AG10803 (cell line): Measurements from ENCODE around the gene ATP6V0A1.
A peak's percentile ranks its signal among the peaks of the same experiment; 100 is the strongest.
"Not testable (repeated sequence)": the region's sequence is repeated elsewhere in the genome, so short reads cannot be mapped to it uniquely, and the experiment has no call there.

Source experiments
- DNase-seq: peaks from one replicate; pipeline ENCODE4 v3.0.0; 2010; ENCODE audit warnings: low read depth
- H3K4me3 ChIP-seq: 2 replicates; pipeline ENCODE4 v1.5.1; 2011; ENCODE audit warnings: mild to moderate bottlenecking, low read length, control low read depth
- TF ChIP-seq, protein P1 (sequence below): conservative IDR thresholded peaks from 2 replicates; pipeline ENCODE4 v1.5.1; 2011; ENCODE audit warnings: mild to moderate bottlenecking, low read length, control low read depth, inconsistent platforms

The ATP6V0A1 gene

DNA sequence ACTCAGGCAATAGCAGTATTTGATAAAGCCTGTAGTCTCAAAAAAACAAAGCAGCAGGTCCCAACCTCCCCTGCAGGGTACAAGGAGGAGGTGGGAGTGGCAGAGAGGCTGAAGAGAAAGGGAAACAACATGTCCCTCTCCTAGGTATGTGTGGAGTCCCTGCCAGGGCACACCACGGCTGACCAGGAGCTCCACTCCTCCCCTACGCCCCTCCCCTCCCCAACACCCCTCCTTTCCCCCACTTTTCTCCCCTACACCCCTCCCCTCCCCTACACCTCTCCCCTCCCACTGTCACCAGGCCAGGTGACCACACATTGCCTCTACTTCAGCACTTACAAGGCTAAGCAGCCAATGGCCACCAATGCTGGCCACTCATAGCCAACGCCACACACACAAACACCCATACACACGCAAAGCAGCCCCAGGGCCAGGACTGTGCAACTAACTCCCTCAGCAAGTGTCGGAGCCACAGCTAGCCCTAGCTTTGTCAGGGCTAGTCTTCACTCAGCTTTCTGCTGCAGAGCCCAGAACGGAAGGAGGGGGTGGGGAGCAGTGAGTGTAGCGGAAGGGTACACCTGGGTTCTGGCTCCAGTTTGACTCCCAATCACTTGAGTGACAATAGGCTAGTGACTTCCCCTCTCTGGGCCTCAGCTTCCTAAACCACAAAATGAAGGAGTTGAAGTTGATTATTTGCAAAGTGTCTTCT lies 43.8 kb upstream of the ATP6V0A1 start:
- TF ChIP-seq, protein P1, sequence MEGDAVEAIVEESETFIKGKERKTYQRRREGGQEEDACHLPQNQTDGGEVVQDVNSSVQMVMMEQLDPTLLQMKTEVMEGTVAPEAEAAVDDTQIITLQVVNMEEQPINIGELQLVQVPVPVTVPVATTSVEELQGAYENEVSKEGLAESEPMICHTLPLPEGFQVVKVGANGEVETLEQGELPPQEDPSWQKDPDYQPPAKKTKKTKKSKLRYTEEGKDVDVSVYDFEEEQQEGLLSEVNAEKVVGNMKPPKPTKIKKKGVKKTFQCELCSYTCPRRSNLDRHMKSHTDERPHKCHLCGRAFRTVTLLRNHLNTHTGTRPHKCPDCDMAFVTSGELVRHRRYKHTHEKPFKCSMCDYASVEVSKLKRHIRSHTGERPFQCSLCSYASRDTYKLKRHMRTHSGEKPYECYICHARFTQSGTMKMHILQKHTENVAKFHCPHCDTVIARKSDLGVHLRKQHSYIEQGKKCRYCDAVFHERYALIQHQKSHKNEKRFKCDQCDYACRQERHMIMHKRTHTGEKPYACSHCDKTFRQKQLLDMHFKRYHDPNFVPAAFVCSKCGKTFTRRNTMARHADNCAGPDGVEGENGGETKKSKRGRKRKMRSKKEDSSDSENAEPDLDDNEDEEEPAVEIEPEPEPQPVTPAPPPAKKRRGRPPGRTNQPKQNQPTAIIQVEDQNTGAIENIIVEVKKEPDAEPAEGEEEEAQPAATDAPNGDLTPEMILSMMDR: no peak
- no peak for DNase-seq

DNA sequence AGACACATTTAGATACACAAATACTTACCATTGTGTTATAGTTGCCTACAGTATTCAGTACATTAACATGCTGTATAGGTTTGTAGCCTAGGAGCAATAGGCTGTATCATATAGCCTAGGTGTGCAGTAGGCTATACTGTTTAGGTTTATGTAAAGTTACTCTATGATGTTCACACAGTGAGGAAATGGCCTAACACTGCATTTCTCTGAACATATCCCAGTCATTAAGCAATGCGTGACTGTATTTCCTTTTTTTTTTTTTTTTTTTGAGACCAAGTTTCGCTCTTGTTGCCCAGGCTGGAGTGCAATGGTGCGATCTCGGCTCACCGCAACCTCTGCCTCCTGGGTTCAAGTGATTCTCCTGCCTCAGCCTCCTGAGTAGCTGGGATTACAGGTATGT lies 40.7 kb upstream of the ATP6V0A1 start:
- not testable (repeated sequence) for DNase-seq

More for the DNA sequence above, 43.8 kb upstream of the ATP6V0A1 start:
- no peak overlapping the region for H3K4me3 ChIP-seq

DNA sequence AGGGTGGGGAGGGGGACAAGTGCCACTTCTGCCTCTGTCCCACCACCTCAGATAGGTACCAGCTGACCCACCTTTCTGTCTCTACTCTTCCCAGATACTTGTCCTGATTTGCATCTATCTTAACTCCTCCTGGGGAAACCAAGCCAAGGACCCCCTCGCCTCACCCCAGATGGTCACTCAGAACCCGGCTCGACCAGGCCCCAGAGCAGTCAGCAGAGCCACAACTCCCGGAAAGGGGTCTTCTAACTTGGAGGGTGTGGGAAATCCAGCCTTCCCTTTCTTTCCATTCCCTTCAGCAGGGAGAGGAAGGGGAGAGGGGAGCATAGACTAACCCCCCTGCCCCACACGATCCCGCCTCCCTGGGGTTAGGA lies 37.6 kb upstream of the ATP6V0A1 start:
- peak overlapping the region; percentile 99 for H3K4me3 ChIP-seq
- no peak for DNase-seq
- TF ChIP-seq, protein P1: no peak

More for the DNA sequence above, 40.7 kb upstream of the ATP6V0A1 start:
- not testable (repeated sequence) for H3K4me3 ChIP-seq

DNA sequence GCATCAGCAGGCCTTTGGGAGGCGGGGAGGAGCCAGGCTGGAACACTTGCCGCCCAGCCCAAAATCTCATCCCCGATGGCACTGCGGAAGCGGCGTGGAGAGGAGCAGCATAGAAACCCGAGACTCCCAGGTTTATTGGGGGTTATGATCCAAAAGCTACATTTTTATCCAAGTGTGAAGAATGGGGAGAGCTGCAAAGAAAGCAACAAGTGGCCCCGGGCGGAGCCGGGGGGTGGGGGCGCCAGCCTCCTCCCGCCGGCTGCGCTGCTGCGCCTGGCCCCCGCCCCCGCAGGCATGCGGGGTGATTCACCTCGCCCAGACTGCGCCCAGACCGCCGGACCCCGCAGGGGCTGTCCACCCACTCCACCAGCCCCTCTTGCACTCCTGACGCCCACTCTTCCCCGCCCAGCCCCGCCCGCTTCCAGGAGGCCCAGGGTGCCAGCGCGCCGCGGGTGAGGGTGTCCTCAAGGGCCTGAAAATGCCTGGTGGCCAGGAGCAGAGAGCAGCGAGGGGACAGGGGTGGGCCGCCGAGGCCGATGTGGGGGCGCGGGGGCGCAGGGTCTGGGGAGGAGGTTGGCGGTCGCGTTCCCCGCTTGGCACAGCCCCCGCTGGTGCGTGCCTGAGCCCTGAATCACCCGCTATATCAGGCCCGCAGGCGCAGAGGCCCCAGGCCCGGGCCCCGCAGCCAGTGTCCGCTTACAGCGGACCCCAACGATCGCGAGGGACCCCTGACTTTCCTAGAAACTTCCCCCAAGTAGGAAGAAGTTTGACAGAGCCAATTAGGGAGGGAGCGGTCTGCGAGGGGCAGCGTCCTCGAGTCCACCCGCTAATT lies 37.0 kb upstream of the ATP6V0A1 start:
- peak overlapping the region; percentile 99 for H3K4me3 ChIP-seq
- DNase-seq: peak; percentile 68

DNA sequence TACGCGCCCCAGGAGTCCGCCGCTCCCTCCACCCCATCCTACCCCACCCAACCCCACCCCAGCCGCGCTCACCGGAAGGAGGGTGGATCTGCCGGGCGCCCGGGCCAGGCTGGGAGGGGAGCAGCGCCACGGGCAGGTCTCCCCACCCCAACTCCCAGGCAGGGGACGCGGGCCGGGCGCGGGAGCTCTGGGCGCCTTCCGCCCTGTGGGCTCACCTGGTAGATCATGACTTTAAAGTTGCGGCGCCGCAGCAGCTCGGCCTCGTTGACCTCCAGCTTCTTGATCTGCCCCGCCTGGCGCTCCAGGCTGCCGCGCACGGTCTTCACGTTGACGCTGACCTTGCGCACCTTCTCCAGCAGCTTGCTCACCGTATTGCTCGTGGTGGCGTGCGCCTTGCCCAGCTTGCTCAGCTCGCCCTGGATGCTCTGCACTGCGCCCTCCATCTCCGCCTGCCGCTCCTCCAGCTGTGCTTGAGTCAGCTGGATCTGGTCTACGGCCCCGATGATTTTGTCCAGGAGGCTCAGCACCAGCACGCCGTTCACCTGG lies 36.2 kb upstream of the ATP6V0A1 start:
- DNase-seq: no peak
- TF ChIP-seq, protein P1: no peak

More for the DNA sequence above, 37.0 kb upstream of the ATP6V0A1 start:
- TF ChIP-seq, protein P1: no peak

DNA sequence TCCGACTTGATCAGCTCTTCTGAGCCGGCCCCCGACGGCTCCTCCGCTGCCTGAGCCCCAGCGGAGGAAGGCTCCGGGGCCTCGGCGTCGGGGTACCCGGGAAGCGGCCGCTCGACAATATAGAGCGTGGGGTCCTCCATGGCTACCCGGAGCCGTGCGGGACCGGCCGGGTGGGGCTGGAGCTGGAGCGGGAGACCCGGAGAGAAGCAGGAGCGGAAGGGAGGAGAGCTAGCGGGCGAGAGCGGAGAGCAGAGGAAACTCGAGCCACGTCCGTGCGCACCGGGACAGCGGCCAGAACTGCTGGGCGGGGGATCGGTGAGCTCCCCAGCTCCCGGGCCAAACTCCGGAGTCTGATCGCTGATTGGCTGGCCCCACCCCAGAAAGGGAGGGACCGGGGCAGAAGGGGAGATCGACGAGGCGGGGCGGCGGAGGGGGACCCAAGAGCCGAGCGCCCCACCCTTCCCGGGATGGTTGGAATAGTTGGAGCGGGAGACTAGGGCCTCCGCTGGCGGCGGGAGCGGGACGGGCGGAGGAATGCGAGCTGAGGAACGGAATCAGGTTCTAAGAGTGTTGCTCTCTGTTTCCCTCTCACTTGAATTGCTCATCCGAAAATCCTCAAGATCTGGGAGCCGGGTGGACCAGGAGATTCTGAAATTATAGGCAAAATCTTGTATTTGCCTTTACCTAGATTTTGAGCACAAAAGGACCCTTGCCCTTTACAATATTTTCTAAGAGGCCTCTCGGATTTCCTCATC lies 35.5 kb upstream of the ATP6V0A1 start, which contains the start of gene CAVIN1:
TSS of gene CAVIN1 (minus strand) at position 299 of the 755 bp plus-strand sequence. CDS start at position 140, 159 bp downstream.
- TF ChIP-seq, protein P1: no peak
- peak; percentile 99 for DNase-seq
- H3K4me3 ChIP-seq: peak within 1 kb of the TSS; percentile 99

More for the DNA sequence above, 36.2 kb upstream of the ATP6V0A1 start:
- peak overlapping the region; percentile 99 for H3K4me3 ChIP-seq

DNA sequence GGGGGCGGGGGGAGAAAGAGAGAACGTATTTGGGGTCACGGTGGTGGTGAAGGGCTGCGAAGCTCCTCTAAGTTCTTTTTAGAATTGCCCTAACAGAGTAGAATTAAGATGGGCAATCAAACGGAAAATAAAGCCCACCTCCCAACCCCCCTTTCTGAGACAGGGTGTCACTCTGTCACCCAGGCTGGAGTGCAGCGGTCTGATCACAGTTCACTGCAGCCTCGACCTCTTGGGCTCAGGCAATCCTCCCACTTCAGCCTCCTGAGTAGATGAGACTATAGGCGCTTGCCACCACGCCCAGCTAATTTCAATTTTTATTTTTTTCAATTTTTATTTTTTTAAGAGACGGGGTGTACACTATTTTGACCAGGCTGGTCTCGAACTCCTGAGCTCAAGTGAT lies 34.9 kb upstream of the ATP6V0A1 start:
- TF ChIP-seq, protein P1: no peak
- peak overlapping the region; percentile 51 for H3K4me3 ChIP-seq
- no peak for DNase-seq
